HCT116 (cell line): ENCODE data around the gene OPCML. TPM values are rescaled to one million over a fixed set of nuclear protein-coding genes. Genes with fewer than 3 reads are reported as not detected.

Source experiments
- ATAC-seq: fragments of 200-7000 bp; cut with Tn5 transposase; 2 replicates; pipeline ENCODE4 v1.9.1; 2020; ENCODE audit warnings: mild to moderate bottlenecking, moderate library complexity
- BruUV-seq: library from RNA; stranded (reverse); fragments of 400-500 nt; replicated peaks from 2 replicates; lab custom pipeline; 2021; lab: Mats Ljungman, UMichigan
- CTCF ChIA-PET: fragments of 300-600 bp; sonication (Branson Sonifier 250); formaldehyde crosslinking; loops from one replicate; lab custom pipeline; 2021; ENCODE audit warnings: antibody characterized with exemption; lab: Charles Lee
- POLR2A ChIA-PET: fragments of 300-600, 350-600 bp; sonication (Branson Sonifier 250); formaldehyde crosslinking; loops from one replicate; lab custom pipeline; 2021; ENCODE audit warnings: antibody characterized with exemption; lab: Charles Lee
- RAD21 ChIA-PET, 2 experiments: fragments of 300-600 bp; sonication (Branson Sonifier 250); formaldehyde crosslinking; loops; one replicate each; lab custom pipeline; 2023; ENCODE audit warnings: low total read pairs in 2 of 2; ENCODE audit not compliant: uncharacterized antibody in 2 of 2, unreplicated experiment in 2 of 2, low non-redundant PET in 1 of 2; lab: Charles Lee
- DNase-seq: peaks from one replicate; pipeline ENCODE4 v3.0.0-alpha.2; 2010; ENCODE audit warnings: low read depth, low spot score
- H2AFZ ChIP-seq: fragments of 200-600 bp; shearing (Covaris generic), sonication (generic); 2 replicates; pipeline ENCODE4 v1.6.1; 2017; ENCODE audit warnings: low read depth, mixed run types, mixed read lengths, antibody characterized with exemption, low read length; ENCODE audit not compliant: poor library complexity, severe bottlenecking
- H3K27ac ChIP-seq: 2 replicates; pipeline ENCODE4 v1.5.1; 2012; ENCODE audit warnings: low read depth, low read length
- H3K27me3 ChIP-seq: fragments of 200-600 bp; sonication (generic); 2 replicates; pipeline ENCODE4 v1.6.1; 2016; ENCODE audit warnings: mixed run types, low read length, mixed read lengths; ENCODE audit not compliant: insufficient read depth
- H3K36me3 ChIP-seq, 2 experiments: fragments of 200-500 bp in 1 of 2; fragments of 200-600 bp in 1 of 2; sonication (Bioruptor generic) in 1 of 2; sonication (generic) in 1 of 2; 2 replicates each; pipeline versions ENCODE4 v1.5.1 to v1.6.1; 2014 to 2016; ENCODE audit warnings: low read length in 2 of 2, inconsistent platforms in 1 of 2, mixed read lengths in 1 of 2, mixed run types in 1 of 2; ENCODE audit not compliant: insufficient read depth in 2 of 2, control insufficient read depth in 1 of 2
- H3K4me1 ChIP-seq, 2 experiments: fragments of 200-600 bp in 1 of 2; sonication (generic) in 1 of 2; 2 replicates each; pipeline versions ENCODE4 v1.5.1 to v1.6.1; 2012 to 2017; ENCODE audit warnings: low read length in 2 of 2, inconsistent platforms in 1 of 2, mild to moderate bottlenecking in 1 of 2, mixed read lengths in 1 of 2, mixed run types in 1 of 2, moderate library complexity in 1 of 2; ENCODE audit not compliant: insufficient read depth in 2 of 2, control insufficient read depth in 1 of 2
- H3K4me2 ChIP-seq: fragments of 200-600 bp; sonication (generic); 2 replicates; pipeline ENCODE4 v1.6.1; 2017; ENCODE audit warnings: mixed run types, low read length, mixed read lengths
- H3K4me3 ChIP-seq, 2 experiments: fragments of 200-600 bp in 1 of 2; sonication (generic) in 1 of 2; replicated peaks in 1 of 2; 2 replicates each; pipeline ENCODE4 v1.5.1; 2011 to 2016; ENCODE audit warnings: low read length in 2 of 2, control low read depth in 1 of 2, low read depth in 1 of 2, mild to moderate bottlenecking in 1 of 2, mixed read lengths in 1 of 2, mixed run types in 1 of 2
- H3K79me2 ChIP-seq: fragments of 200-600 bp; sonication (generic); 2 replicates; pipeline ENCODE4 v1.6.1; 2017; ENCODE audit warnings: mild to moderate bottlenecking, mixed run types, low read length, moderate library complexity, mixed read lengths; ENCODE audit not compliant: insufficient read depth
- H3K9ac ChIP-seq: fragments of 200-600 bp; sonication (generic); 2 replicates; pipeline ENCODE4 v1.6.1; 2016; ENCODE audit warnings: low read length, mixed read lengths
- H3K9me2 ChIP-seq: fragments of 200-600 bp; sonication (generic), shearing (Covaris generic); 2 replicates; pipeline ENCODE4 v1.6.1; 2017; ENCODE audit warnings: mixed run types, mild to moderate bottlenecking, moderate library complexity; ENCODE audit not compliant: insufficient read depth
- H3K9me3 ChIP-seq, 2 experiments: fragments of 200-500 bp in 1 of 2; fragments of 200-600 bp in 1 of 2; sonication (Bioruptor generic) in 1 of 2; sonication (generic) in 1 of 2; 2 replicates each; pipeline ENCODE4 v1.6.1; 2014 to 2017; ENCODE audit warnings: low read length in 2 of 2, mixed read lengths in 2 of 2, inconsistent platforms in 1 of 2, low read depth in 1 of 2, mild to moderate bottlenecking in 1 of 2, mixed run types in 1 of 2, moderate library complexity in 1 of 2; ENCODE audit not compliant: control insufficient read depth in 1 of 2, insufficient read depth in 1 of 2
- H4K20me1 ChIP-seq: fragments of 200-600 bp; sonication (generic), shearing (Covaris generic); 2 replicates; pipeline ENCODE4 v1.6.1; 2017; ENCODE audit warnings: mixed run types, mild to moderate bottlenecking, moderate library complexity; ENCODE audit not compliant: insufficient read depth
- ATF3 ChIP-seq: IDR thresholded peaks from 2 replicates; pipeline ENCODE4 v1.6.1; 2012
- CBX3 ChIP-seq: IDR thresholded peaks from 2 replicates; pipeline ENCODE4 v1.6.1; 2012; ENCODE audit warnings: low read depth
- CEBPB ChIP-seq: IDR thresholded peaks from 2 replicates; pipeline ENCODE4 v1.6.1; 2012; ENCODE audit warnings: low read depth
- CTCF ChIP-seq, 3 experiments: fragments of 200-600 bp in 1 of 3; sonication (generic) in 1 of 3; IDR thresholded peaks in 2 of 3; conservative IDR thresholded peaks in 1 of 3; 2 replicates each; pipeline ENCODE4 v1.5.1; 2012 to 2017; ENCODE audit warnings: low read depth in 2 of 3, low read length in 2 of 3, antibody characterized with exemption in 1 of 3, borderline replicate concordance in 1 of 3, control low read depth in 1 of 3, mild to moderate bottlenecking in 1 of 3, mixed read lengths in 1 of 3, mixed run types in 1 of 3, moderate library complexity in 1 of 3; ENCODE audit not compliant: insufficient read depth in 1 of 3
- ELF1 ChIP-seq: IDR thresholded peaks from 2 replicates; pipeline ENCODE4 v1.6.1; 2012; ENCODE audit warnings: low read depth, borderline replicate concordance
- EZH2phosphoT487 ChIP-seq: fragments of 200-600 bp; IDR thresholded peaks from 2 replicates; pipeline ENCODE4 v1.6.1; 2018; ENCODE audit warnings: antibody characterized with exemption, borderline replicate concordance
- FOSL1 ChIP-seq: IDR thresholded peaks from 2 replicates; pipeline ENCODE4 v1.6.1; 2012; ENCODE audit warnings: low read depth
- POLR2A ChIP-seq: IDR thresholded peaks from 2 replicates; pipeline ENCODE4 v1.7.0; 2011; ENCODE audit warnings: borderline replicate concordance; ENCODE audit not compliant: insufficient read depth, insufficient read length; ENCODE audit errors: extremely low read depth
- RAD21 ChIP-seq: IDR thresholded peaks from 2 replicates; pipeline ENCODE4 v1.6.1; 2012; ENCODE audit warnings: low read depth, mild to moderate bottlenecking
- SP1 ChIP-seq: IDR thresholded peaks from 2 replicates; pipeline ENCODE4 v1.6.1; 2012; ENCODE audit warnings: low read depth
- SRF ChIP-seq: IDR thresholded peaks from 2 replicates; pipeline ENCODE4 v1.6.1; 2012; ENCODE audit warnings: low read depth
- ZFX ChIP-seq: fragments of 450-650 bp; IDR thresholded peaks from 2 replicates; pipeline ENCODE4 v1.6.1; 2017
- intact Hi-C: fragments of 100-400 bp; cut with micrococcal nuclease; formaldehyde crosslinking; loops from 2 replicates; pipeline ENCODE4 v1.10.0; 2022
- total RNA-seq: library from RNA; stranded (reverse); gene quantifications from one replicate; pipeline ENCODE4 v1.2.1, GENCODE V29; 2021; ENCODE audit not compliant: unreplicated experiment
- TF ChIP-seq, protein P1 (sequence below): IDR thresholded peaks from 2 replicates; pipeline ENCODE4 v1.6.1; 2012
- TF ChIP-seq, protein P2 (sequence below): IDR thresholded peaks from 2 replicates; pipeline ENCODE4 v1.6.1; 2012; ENCODE audit warnings: low read depth

The OPCML gene
- total RNA-seq, 1 experiment from 2014 or later: not detected

DNA sequence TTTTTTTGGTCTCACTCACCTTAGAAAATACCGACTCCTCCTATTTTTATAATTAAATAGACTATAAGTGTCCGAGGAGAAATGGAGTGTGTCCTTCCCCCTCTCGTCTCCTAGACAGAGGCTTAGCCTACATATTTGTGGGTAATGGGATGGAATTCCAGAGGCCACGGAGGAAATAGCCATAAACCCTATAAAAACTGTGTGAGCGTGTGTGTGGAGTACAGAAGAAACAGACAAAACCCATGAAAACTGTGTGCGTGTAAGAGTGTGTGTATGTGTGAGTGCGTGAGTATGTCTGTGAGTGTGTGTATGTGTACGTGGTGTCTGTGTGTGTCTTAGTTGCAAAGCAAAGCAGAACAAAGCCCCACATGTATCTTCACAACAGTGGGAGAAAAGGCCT lies 883.5 kb downstream of the OPCML start:
- Histone ChIP-seq H3K4me3 (no peak overlapping the region), H4K20me1 (no peaks in the 10 kb centered on the region), H3K9ac (no peak overlapping the region), H3K79me2 (no peaks in the 10 kb centered on the region), H3K27me3 (no peaks in the 10 kb centered on the region), H3K27ac (no peak overlapping the region), H3K4me2 (no peak overlapping the region), H3K36me3 (no peaks in the 10 kb centered on the region), H2AFZ (no peak overlapping the region), H3K4me1 (no peaks in the 10 kb centered on the region), H3K9me2 (no peaks in the 10 kb centered on the region), H3K9me3 (peaks cover 10 to 30% of the 10 kb centered on the region in 2 experiments; a peak in 2 of 4 replicates)
- ChIA-PET RAD21 (no interaction called here), CTCF (no interaction called here), POLR2A (no interaction called here)
- no TSS peak for BruUV-seq
- ATAC-seq (no peak), DNase-seq (no peak)
- intact Hi-C loops: no loop called here
- TF ChIP-seq EZH2phosphoT487: no peak
- no peak for TF ChIP-seq CTCF (IDR thresholded peaks at IDR 0.05 in 2 of 3, conservative IDR thresholded peaks at IDR 0.05 in 1 of 3; ENCODE audit: borderline replicate concordance in 1 of 3, insufficient read depth in 1 of 3, low read depth in 2 of 3, low read length in 2 of 3)
- TF ChIP-seq, protein P1, sequence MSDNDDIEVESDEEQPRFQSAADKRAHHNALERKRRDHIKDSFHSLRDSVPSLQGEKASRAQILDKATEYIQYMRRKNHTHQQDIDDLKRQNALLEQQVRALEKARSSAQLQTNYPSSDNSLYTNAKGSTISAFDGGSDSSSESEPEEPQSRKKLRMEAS: no peak
- TF ChIP-seq, protein P2, sequence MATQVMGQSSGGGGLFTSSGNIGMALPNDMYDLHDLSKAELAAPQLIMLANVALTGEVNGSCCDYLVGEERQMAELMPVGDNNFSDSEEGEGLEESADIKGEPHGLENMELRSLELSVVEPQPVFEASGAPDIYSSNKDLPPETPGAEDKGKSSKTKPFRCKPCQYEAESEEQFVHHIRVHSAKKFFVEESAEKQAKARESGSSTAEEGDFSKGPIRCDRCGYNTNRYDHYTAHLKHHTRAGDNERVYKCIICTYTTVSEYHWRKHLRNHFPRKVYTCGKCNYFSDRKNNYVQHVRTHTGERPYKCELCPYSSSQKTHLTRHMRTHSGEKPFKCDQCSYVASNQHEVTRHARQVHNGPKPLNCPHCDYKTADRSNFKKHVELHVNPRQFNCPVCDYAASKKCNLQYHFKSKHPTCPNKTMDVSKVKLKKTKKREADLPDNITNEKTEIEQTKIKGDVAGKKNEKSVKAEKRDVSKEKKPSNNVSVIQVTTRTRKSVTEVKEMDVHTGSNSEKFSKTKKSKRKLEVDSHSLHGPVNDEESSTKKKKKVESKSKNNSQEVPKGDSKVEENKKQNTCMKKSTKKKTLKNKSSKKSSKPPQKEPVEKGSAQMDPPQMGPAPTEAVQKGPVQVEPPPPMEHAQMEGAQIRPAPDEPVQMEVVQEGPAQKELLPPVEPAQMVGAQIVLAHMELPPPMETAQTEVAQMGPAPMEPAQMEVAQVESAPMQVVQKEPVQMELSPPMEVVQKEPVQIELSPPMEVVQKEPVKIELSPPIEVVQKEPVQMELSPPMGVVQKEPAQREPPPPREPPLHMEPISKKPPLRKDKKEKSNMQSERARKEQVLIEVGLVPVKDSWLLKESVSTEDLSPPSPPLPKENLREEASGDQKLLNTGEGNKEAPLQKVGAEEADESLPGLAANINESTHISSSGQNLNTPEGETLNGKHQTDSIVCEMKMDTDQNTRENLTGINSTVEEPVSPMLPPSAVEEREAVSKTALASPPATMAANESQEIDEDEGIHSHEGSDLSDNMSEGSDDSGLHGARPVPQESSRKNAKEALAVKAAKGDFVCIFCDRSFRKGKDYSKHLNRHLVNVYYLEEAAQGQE: no peak
- TF ChIP-seq ZFX: no peak
- no peak for TF ChIP-seq ELF1
- no peak for TF ChIP-seq CEBPB
- TF ChIP-seq SP1: no peak
- TF ChIP-seq RAD21: no peak
- TF ChIP-seq FOSL1: no peak
- no peak for TF ChIP-seq SRF
- TF ChIP-seq POLR2A: no peak
- TF ChIP-seq CBX3: no peak
- TF ChIP-seq ATF3: no peak
